Large intestine (tissue), 12 donors: ENCODE data around the gene OR4C3. TPM values are rescaled to one million over a fixed set of nuclear protein-coding genes. Genes with fewer than 3 reads are reported as not detected.
A peak's percentile ranks its signal among the peaks of the same experiment; 100 is the strongest.
"Not testable (repeated sequence)": the region's sequence is repeated elsewhere in the genome, so short reads cannot be mapped to it uniquely, and the experiment has no call there.

ENCODE experiments used
- DNase-seq, 2 donors: peaks; one replicate each; pipeline versions ENCODE4 v3.0.0 to v3.0.0-alpha.2; 2013
- H3K27ac ChIP-seq: one replicate; pipeline ENCODE4 v1.5.1; 2013; ENCODE audit warnings: low read length
- H3K27me3 ChIP-seq: 2 replicates; pipeline ENCODE4 v1.6.1; 2013; ENCODE audit warnings: low read length; ENCODE audit not compliant: control insufficient read depth, insufficient read depth
- H3K36me3 ChIP-seq: 2 replicates; pipeline ENCODE4 v1.6.1; 2013; ENCODE audit warnings: low read length; ENCODE audit not compliant: control insufficient read depth, insufficient read depth
- H3K4me1 ChIP-seq: one replicate; pipeline ENCODE4 v1.6.1; 2013; ENCODE audit warnings: low read length; ENCODE audit not compliant: control insufficient read depth, insufficient read depth
- H3K4me3 ChIP-seq: one replicate; pipeline ENCODE4 v1.5.1; 2013; ENCODE audit warnings: low read length
- H3K9me3 ChIP-seq: one replicate; pipeline ENCODE4 v1.6.1; 2013; ENCODE audit warnings: mild to moderate bottlenecking, low read depth, low read length, moderate library complexity; ENCODE audit not compliant: control insufficient read depth
- whole genome bisulfite sequencing: methylation state at CpG from one replicate; pipeline ENCODE4 v1.1.5; 2013; ENCODE audit warnings: low lambda C conversion rate; ENCODE audit not compliant: insufficient coverage; 5-methylcytosine and 5-hydroxymethylcytosine counted together
- long read RNA-seq, 11 donors: transcript quantifications; one replicate each; lab custom pipeline, GENCODE V29; 2026
- polyA plus RNA-seq: library from polyadenylated mRNA; unstranded; fragments of 120-200 nt; gene quantifications from one replicate; pipeline ENCODE4 v1.2.1, GENCODE V29; 2013

The OR4C3 gene
- not detected for polyA plus RNA-seq
- long read RNA-seq, donor 1: 0 reads
- long read RNA-seq, donor 2: 0 reads
- long read RNA-seq, donor 3: 0 reads
- long read RNA-seq, donor 4: 0 reads
- long read RNA-seq, donor 5: 0 reads
- long read RNA-seq, donor 6: 0 reads
- long read RNA-seq, donor 7: 0 reads
- long read RNA-seq, donor 8: 0 reads
- long read RNA-seq, donor 9: 0 reads
- long read RNA-seq, donor 10: 0 reads
- long read RNA-seq, donor 11: 0 reads

- H3K4me1 ChIP-seq, H3K36me3 ChIP-seq, H3K27ac ChIP-seq, H3K4me3 ChIP-seq, H3K27me3 ChIP-seq, DNase-seq, H3K9me3 ChIP-seq: not testable (repeated sequence)
Observed at GRCh38 chr11:48324620-48325019, at the start of gene OR4C3. Gene OR4C3 (plus strand): TSS chr11:48324920. CDS start chr11:48325022, 102 bp downstream.

GRCh38 chr11:48305923-48306322 is 18.8 kb upstream of the OR4C3 start, which contains the start of gene OR4S1:
Gene OR4S1 (plus strand): TSS chr11:48306223. CDS start chr11:48306223, 0 bp downstream.
- H3K4me1 ChIP-seq: no peaks in the 10 kb centered on the region
- WGBS: no CpG with 5 or more reads among the region's 1 CpG
- no peaks in the 10 kb centered on the region for H3K36me3 ChIP-seq
- no peak within 1 kb of the TSS for H3K27ac ChIP-seq
- H3K9me3 ChIP-seq: no peaks in the 10 kb centered on the region
- no peaks in the 10 kb centered on the region for H3K27me3 ChIP-seq
- H3K4me3 ChIP-seq: no peak within 1 kb of the TSS
- DNase-seq: no peak

GRCh38 chr11:48307760-48308386 is 16.8 kb upstream of the OR4C3 start:
- H3K4me3 ChIP-seq: no peak overlapping the region
- H3K27me3 ChIP-seq: no peaks in the 10 kb centered on the region
- H3K4me1 ChIP-seq: no peaks in the 10 kb centered on the region
- WGBS: 33% methylated on average over 3 of the region's 5 CpGs
- H3K36me3 ChIP-seq: no peaks in the 10 kb centered on the region
- no peak overlapping the region for H3K27ac ChIP-seq
- no peaks in the 10 kb centered on the region for H3K9me3 ChIP-seq
- DNase-seq: peak in 1 of 2 donors; percentile 7

GRCh38 chr11:48313590-48313989 is 11.1 kb upstream of the OR4C3 start:
- not testable (repeated sequence) for H3K36me3 ChIP-seq, H3K4me1 ChIP-seq, H3K9me3 ChIP-seq, DNase-seq, H3K27ac ChIP-seq, H3K27me3 ChIP-seq, H3K4me3 ChIP-seq
- WGBS: 60% methylated on average over 1 of the region's 2 CpGs

GRCh38 chr11:48319813-48320212 is 4.9 kb upstream of the OR4C3 start:
- not testable (repeated sequence) for H3K27ac ChIP-seq, DNase-seq, H3K9me3 ChIP-seq, H3K4me3 ChIP-seq, H3K36me3 ChIP-seq, H3K27me3 ChIP-seq, H3K4me1 ChIP-seq
- WGBS: 80% methylated on average over 1 of the region's 2 CpGs

GRCh38 chr11:48341466-48341865 is 16.7 kb downstream of the OR4C3 start:
- Histone ChIP-seq H3K27ac (no peak overlapping the region), H3K9me3 (no peaks in the 10 kb centered on the region), H3K36me3 (no peaks in the 10 kb centered on the region), H3K4me3 (no peak overlapping the region), H3K27me3 (no peaks in the 10 kb centered on the region), H3K4me1 (no peaks in the 10 kb centered on the region)
- no CpG with 5 or more reads among the region's 2 CpGs for WGBS
- no peak for DNase-seq

- DNase-seq, H3K4me1 ChIP-seq, H3K9me3 ChIP-seq, H3K36me3 ChIP-seq, H3K27ac ChIP-seq, H3K27me3 ChIP-seq, H3K4me3 ChIP-seq: not testable (repeated sequence)
- WGBS: no CpG with 5 or more reads among the region's 2 CpGs
Observed at GRCh38 chr11:48342505-48342904, 17.8 kb downstream of the OR4C3 start.

- DNase-seq, H3K4me3 ChIP-seq, H3K36me3 ChIP-seq, H3K4me1 ChIP-seq, H3K9me3 ChIP-seq, H3K27ac ChIP-seq, H3K27me3 ChIP-seq: not testable (repeated sequence)
- WGBS: no CpG with 5 or more reads among the region's 5 CpGs
Observed at GRCh38 chr11:48346286-48346685, 21.6 kb downstream of the OR4C3 start.

GRCh38 chr11:48354013-48354412 is 29.3 kb downstream of the OR4C3 start:
- no peak overlapping the region for H3K27ac ChIP-seq
- no peaks in the 10 kb centered on the region for H3K27me3 ChIP-seq
- H3K4me3 ChIP-seq: no peak overlapping the region
- no peak for DNase-seq
- WGBS: 100% methylated on average over 1 of the region's 4 CpGs
- no peaks in the 10 kb centered on the region for H3K36me3 ChIP-seq
- H3K4me1 ChIP-seq: no peaks in the 10 kb centered on the region
- H3K9me3 ChIP-seq: no peaks in the 10 kb centered on the region

- Histone ChIP-seq H3K9me3 (no peaks in the 10 kb centered on the region), H3K36me3 (no peaks in the 10 kb centered on the region), H3K27me3 (no peaks in the 10 kb centered on the region), H3K4me1 (no peaks in the 10 kb centered on the region), H3K27ac (no peak overlapping the region), H3K4me3 (no peak overlapping the region)
- DNase-seq: no peak
- no CpG with 5 or more reads among the region's 1 CpG for WGBS
Observed at GRCh38 chr11:48354677-48355076, 30.0 kb downstream of the OR4C3 start.

- not testable (repeated sequence) for H3K9me3 ChIP-seq, DNase-seq, H3K4me1 ChIP-seq, H3K36me3 ChIP-seq, H3K27ac ChIP-seq, H3K27me3 ChIP-seq, H3K4me3 ChIP-seq
- WGBS: 80% methylated on average over 1 of the region's 2 CpGs
Observed at GRCh38 chr11:48361289-48361688, 36.6 kb downstream of the OR4C3 start.
